HL-60/S4 treated with retinoic acid at 250 ng/mL for 4 days and 3 days (cell line): ENCODE data around the gene FNDC11.
"Not testable (repeated sequence)": the region's sequence is repeated elsewhere in the genome, so short reads cannot be mapped to it uniquely, and the experiment has no call there.

Source experiments
- in situ Hi-C: fragments of 300-500 bp; cut with MboI; formaldehyde crosslinking; loops from 2 replicates; pipeline ENCODE4 v1.7.0; 2022; ENCODE audit warnings: low sequenced_read_pairs

FNDC11 gene

GRCh38 chr20:63553933-63554290 is at the start of gene FNDC11:
Gene FNDC11, plus strand, starts transcription at chr20:63554159. Its CDS starts 1,505 bp downstream, at chr20:63555664.
- in situ Hi-C loops = no loop called here

- in situ Hi-C loops = no loop called here
These were observed 49.3 kb upstream of the FNDC11 start for GRCh38 chr20:63504642-63505041.

GRCh38 chr20:63505281-63505680 is 48.7 kb upstream of the FNDC11 start:
- in situ Hi-C loops = no loop called here

GRCh38 chr20:63505723-63506122 is 48.2 kb upstream of the FNDC11 start:
- in situ Hi-C loops = no loop called here

- in situ Hi-C loops = no loop called here
These were observed 46.7 kb upstream of the FNDC11 start for GRCh38 chr20:63507083-63507743.

- in situ Hi-C loops = no loop called here
These were observed 45.7 kb upstream of the FNDC11 start for GRCh38 chr20:63508072-63508768.

- in situ Hi-C loops = no loop called here
These were observed 44.8 kb upstream of the FNDC11 start for GRCh38 chr20:63509088-63509564.

- in situ Hi-C loops = no loop called here
These were observed 40.8 kb upstream of the FNDC11 start for GRCh38 chr20:63513207-63513606.

- in situ Hi-C loops = not testable (repeated sequence)
These were observed 39.4 kb upstream of the FNDC11 start for GRCh38 chr20:63514520-63514919.

- in situ Hi-C loops = no loop called here
These were observed 36.3 kb upstream of the FNDC11 start for GRCh38 chr20:63517376-63518309.

- in situ Hi-C loops = no loop called here
These were observed 35.6 kb upstream of the FNDC11 start for GRCh38 chr20:63518351-63518861.

GRCh38 chr20:63518946-63519667 is 34.9 kb upstream of the FNDC11 start:
- in situ Hi-C loops = no loop called here

GRCh38 chr20:63519668-63520503 is 34.1 kb upstream of the FNDC11 start:
- in situ Hi-C loops = no loop called here

- in situ Hi-C loops = no loop called here
These were observed 33.4 kb upstream of the FNDC11 start, which contains the start of gene PPDPF for GRCh38 chr20:63520504-63520933. Gene PPDPF, plus strand, starts transcription at chr20:63520765. Its CDS starts 544 bp downstream, at chr20:63521309.

GRCh38 chr20:63520934-63521601 is 32.9 kb upstream of the FNDC11 start:
- in situ Hi-C loops = no loop called here

- in situ Hi-C loops = no loop called here
These were observed 32.4 kb upstream of the FNDC11 start for GRCh38 chr20:63521602-63522001.

GRCh38 chr20:63522091-63522868 is 31.7 kb upstream of the FNDC11 start:
- in situ Hi-C loops = no loop called here

- in situ Hi-C loops = no loop called here
These were observed 30.9 kb upstream of the FNDC11 start for GRCh38 chr20:63522981-63523611.
